Activated T-cell treated with anti-CD3 and anti-CD28 coated beads, Interleukin-2, amount 50 U/mL, for 4 hours (primary cell): ENCODE data around the gene GPR37. TPM values are rescaled to one million over a fixed set of nuclear protein-coding genes. Genes with fewer than 3 reads are reported as not detected.

Experiments
- ATAC-seq, 2 donors: fragments of 200-7000 bp; cut with Tn5 transposase; one replicate each; pipeline ENCODE4 v1.10.0; 2021
- DNase-seq: peaks from one replicate; pipeline ENCODE4 v3.0.0-alpha.2; 2020
- H3K27me3 Mint-ChIP-seq: one replicate; pipeline ENCODE4 v1.8.0; 2021; ENCODE audit warnings: low read depth, mixed read lengths
- H3K36me3 Mint-ChIP-seq: one replicate; pipeline ENCODE4 v1.8.0; 2022; ENCODE audit warnings: mixed read lengths; ENCODE audit not compliant: insufficient read depth
- H3K4me1 Mint-ChIP-seq: one replicate; pipeline ENCODE4 v1.8.0; 2021; ENCODE audit warnings: low read depth, mixed read lengths
- H3K4me3 Mint-ChIP-seq: one replicate; pipeline ENCODE4 v1.8.0; 2021; ENCODE audit warnings: mild to moderate bottlenecking, moderate library complexity, mixed read lengths
- H3K9me3 Mint-ChIP-seq: one replicate; pipeline ENCODE4 v1.8.0; 2021; ENCODE audit warnings: mixed read lengths
- total RNA-seq, 3 donors: library from RNA; stranded (reverse); gene quantifications; one replicate each; pipeline ENCODE4 v1.2.1, GENCODE V29; 2021

GPR37 gene
- total RNA-seq, 3 donors from 2014 or later, result not detected

DNA sequence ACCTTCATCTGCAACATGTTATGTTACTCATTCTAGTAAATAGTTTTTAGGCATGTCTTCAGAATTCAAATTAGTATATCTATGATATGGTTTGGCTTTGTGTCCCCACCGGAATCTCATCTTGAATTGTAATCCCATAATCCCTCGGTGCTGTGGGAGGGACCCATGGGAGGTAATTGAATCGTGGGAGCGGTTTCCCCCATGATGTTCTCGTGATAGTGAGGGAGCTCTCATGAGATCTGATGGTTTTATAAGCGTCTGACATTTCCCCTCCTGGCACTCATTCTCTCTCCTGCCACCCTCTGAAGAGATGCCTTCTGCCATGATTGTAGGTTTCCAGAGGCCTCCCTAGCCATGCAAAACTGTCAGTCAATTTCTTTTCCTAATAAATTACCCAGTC lies 20.4 kb upstream of the GPR37 start:
- peaks cover 9% of the 10 kb centered on the region for H3K27me3 Mint-ChIP-seq

DNA sequence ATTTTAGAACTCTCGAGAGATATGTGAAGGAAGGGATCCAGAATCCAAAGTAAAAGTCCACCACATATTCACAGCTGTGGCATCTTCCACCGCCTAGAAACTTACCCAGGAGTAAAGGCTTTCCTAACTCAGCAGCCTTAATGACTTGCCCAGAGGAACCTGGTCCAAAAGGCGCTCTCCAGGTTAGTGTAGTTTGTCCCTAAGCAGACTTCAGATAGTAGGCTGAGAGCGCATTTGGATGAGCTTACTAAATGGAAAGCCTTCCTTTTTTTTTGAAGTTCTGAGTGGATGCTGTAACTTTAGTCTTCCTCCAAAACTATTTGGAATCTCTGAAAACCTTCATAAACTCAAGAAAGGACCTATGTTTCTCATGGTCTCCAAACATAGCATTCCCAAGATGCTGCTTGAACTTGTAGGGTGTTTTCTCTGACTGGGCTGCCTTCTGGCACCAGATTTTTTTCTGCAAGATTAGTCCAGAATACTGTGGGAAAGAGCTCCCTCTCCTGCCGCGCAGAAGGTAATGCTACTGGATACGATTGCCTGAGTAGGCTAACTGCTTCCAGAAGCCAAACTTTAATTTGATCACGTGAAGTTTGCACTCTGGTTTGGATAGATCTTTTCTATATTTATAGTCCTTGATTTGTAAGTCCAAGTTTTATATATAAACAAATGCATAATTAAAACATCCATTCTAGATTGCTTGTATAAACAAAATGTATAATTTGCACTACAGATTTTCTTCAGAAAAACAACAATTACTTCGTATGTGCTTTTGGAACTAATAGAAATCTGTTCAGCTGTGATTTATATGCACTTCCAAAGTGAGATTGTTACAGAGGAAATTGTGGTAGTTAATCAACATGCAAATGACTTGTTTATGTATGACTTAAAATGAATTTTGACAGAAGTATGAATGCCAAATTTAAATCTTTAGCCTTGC lies 19.6 kb upstream of the GPR37 start:
- ATAC-seq, result no peak
- Mint-ChIP-seq H3K4me3 (no peak overlapping the region), H3K4me1 (no peaks in the 10 kb centered on the region), H3K27me3 (peaks cover 9% of the 10 kb centered on the region), H3K36me3 (no peaks in the 10 kb centered on the region), H3K9me3 (no peaks in the 10 kb centered on the region)
- no peak for DNase-seq

More for the DNA sequence above, 20.4 kb upstream of the GPR37 start:
- no peak overlapping the region for H3K4me3 Mint-ChIP-seq
- ATAC-seq (no peak), DNase-seq (no peak)
- H3K4me1 Mint-ChIP-seq, result no peaks in the 10 kb centered on the region
- no peaks in the 10 kb centered on the region for H3K9me3 Mint-ChIP-seq
- H3K36me3 Mint-ChIP-seq, result no peaks in the 10 kb centered on the region

DNA sequence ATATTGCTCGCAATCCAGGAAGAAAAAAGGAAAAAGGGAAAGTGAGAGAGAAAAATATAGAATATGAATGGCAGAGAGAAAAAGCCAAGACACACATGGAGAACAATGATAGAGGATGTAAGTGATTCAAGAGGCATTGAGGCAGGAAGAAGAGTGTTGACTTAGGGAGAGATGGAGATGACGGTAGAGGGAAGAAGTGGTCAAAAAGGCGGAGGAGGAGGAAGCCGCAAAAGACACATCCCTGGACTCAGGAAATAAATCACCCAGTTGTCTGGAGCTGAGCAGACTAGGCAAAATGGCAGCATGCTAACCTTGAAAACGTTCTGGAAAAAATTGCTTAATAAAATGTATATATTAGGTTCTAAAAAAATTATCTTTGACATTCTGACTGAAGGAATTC lies 17.7 kb upstream of the GPR37 start:
- Mint-ChIP-seq H3K27me3 (peaks cover 5% of the 10 kb centered on the region), H3K36me3 (no peaks in the 10 kb centered on the region), H3K4me1 (no peaks in the 10 kb centered on the region), H3K9me3 (no peaks in the 10 kb centered on the region), H3K4me3 (no peak overlapping the region)
- DNase-seq (no peak), ATAC-seq (no peak)

DNA sequence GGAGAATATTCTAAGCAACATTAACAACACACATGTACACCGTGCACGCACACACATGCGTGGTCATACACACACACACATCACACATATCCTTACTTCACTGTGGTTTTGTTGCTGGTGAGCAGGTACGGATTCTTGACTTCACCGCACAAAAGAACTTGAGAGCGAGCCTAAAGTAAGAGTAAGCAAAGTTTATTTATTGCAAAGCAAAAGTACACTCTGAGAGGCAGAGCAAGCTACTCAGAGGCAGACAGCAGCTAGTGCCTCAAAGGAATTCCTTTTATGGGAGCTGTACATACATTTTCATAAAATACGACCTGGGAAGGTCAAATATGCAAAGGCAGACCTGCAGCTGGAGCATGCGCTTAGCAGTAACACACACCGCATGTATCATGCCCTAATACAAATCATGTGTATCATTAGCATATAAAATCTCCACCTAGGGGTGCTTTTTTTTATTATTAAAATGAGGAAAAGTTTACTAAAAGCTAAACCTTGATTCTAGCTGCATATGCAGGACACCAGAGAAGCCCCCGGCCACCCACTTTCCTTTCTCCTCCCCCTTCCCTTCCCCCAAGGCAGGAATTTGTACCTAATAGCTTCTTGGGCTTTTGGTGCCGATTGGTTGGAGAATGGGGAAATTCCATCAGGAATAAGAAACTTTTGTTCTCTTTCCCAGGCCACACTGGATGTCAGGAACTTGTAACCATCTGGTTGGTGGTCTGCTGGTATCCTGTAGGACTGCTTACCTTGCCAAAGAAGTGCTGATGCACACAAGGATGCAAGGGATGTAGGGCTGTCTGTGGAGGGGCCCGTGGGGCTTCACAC lies 16.5 kb upstream of the GPR37 start:
- peaks cover 8% of the 10 kb centered on the region for H3K27me3 Mint-ChIP-seq
- no peak for ATAC-seq
- H3K36me3 Mint-ChIP-seq, result no peaks in the 10 kb centered on the region
- no peaks in the 10 kb centered on the region for H3K9me3 Mint-ChIP-seq
- no peak overlapping the region for H3K4me3 Mint-ChIP-seq
- no peaks in the 10 kb centered on the region for H3K4me1 Mint-ChIP-seq
- no peak for DNase-seq

DNA sequence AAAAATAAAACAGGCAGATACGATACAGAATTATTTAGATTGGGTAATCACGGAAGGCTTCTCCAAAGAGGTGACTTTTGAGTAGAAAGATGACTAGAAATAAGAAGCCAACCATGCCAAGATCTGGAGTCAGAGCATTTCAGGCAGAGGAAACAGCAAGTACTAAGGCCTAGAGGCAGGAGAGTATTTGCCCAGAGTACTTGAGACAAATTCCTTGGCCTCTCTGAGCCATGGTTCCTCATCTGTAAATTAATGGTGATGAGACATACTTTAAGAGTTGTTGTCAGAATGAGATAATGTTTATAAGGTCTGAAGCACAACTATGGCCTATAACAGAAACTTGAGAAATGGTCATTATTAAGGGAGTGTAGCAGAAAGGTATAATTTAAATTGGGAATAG lies 15.8 kb upstream of the GPR37 start:
- Mint-ChIP-seq H3K9me3 (no peaks in the 10 kb centered on the region), H3K4me1 (no peaks in the 10 kb centered on the region), H3K4me3 (no peak overlapping the region), H3K36me3 (no peaks in the 10 kb centered on the region), H3K27me3 (peaks cover 7% of the 10 kb centered on the region)
- DNase-seq (no peak), ATAC-seq (no peak)

DNA sequence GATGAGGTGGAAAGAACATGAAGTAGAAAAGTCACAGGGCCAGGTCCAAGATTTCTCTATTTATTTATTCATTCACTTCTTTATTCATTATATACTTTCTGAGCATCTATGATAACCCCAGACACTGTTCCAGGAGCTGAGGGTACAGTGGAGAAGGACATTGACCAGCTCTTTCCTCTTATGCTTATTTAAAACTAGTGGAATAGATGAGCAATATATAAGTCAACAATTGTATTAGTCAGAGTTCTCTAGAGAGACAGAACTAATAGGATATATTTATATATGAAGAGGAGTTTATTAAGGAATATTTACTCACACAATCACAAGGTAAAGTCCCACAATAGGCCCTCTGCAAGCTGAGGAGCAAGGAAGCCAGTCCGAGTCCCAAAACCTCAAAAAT lies 15.0 kb upstream of the GPR37 start:
- ATAC-seq (no peak), DNase-seq (no peak)
- no peaks in the 10 kb centered on the region for H3K4me1 Mint-ChIP-seq
- no peak overlapping the region for H3K4me3 Mint-ChIP-seq
- peaks cover 7% of the 10 kb centered on the region for H3K27me3 Mint-ChIP-seq
- no peaks in the 10 kb centered on the region for H3K36me3 Mint-ChIP-seq
- no peaks in the 10 kb centered on the region for H3K9me3 Mint-ChIP-seq

DNA sequence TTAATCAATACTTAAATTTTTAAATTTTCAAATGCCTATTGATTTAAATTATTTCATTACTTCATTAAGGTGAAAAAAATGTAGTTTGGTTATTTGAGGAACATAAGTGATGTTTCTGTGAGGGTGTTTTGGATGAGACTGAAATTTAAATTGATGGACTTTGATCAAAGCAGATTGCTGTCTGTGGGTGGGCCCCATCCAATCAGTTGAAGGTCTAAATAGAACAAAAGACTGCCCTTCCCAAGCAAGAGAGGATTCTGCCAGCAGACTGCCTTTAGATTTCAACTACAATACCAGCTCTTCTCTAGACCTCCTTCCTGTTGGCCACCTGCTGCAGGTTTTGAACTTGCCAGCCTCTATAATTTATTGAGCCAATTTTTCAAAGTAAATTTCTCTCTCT lies 14.5 kb upstream of the GPR37 start:
- no peaks in the 10 kb centered on the region for H3K9me3 Mint-ChIP-seq
- ATAC-seq, result no peak

DNA sequence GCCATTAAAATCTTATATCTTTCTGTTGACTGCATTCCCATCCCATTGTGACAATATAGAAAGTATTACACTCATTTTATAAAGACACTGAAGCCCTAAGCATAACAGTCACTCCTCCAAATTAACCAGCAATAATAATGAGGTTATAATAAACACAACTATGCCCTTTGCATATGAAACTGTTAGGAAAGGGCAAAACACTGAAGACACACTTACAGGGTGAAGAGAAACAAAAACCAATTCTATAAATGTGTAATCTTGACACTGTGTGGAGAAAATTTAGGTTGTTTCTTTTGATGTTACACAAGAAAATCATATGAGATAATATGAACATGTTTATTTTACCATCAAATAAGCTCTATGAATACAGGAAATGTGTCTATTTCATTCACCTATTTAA lies 14.0 kb upstream of the GPR37 start:
- ATAC-seq (no peak), DNase-seq (no peak)
- Mint-ChIP-seq H3K4me1 (no peaks in the 10 kb centered on the region), H3K27me3 (peaks cover 7% of the 10 kb centered on the region), H3K9me3 (no peaks in the 10 kb centered on the region), H3K4me3 (no peak overlapping the region), H3K36me3 (no peaks in the 10 kb centered on the region)

More for the DNA sequence above, 14.5 kb upstream of the GPR37 start:
- no peak for DNase-seq
- no peaks in the 10 kb centered on the region for H3K36me3 Mint-ChIP-seq
- no peak overlapping the region for H3K4me3 Mint-ChIP-seq
- no peaks in the 10 kb centered on the region for H3K4me1 Mint-ChIP-seq
- H3K27me3 Mint-ChIP-seq, result peaks cover 7% of the 10 kb centered on the region

DNA sequence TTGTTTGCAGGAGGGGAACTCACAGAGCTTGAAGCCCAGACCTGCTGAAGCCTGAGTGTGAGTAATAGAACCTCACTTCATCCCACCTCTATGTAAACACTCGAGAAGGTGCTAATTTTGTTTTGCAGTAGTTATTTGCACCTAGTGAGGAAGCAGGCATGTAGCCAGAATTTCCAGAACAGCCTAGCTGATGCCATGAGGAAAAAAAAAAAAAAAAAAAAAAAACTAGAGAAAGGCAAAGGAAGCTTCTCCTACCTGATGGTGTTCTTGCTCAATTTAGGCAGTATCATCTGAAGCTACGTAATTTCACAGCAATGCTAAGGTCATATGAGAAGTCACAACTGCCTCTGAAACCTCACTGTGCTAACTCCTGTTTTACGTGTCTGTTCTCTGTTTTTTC lies 13.6 kb upstream of the GPR37 start:
- ATAC-seq (no peak), DNase-seq (no peak)
- Mint-ChIP-seq H3K36me3 (no peaks in the 10 kb centered on the region), H3K4me1 (no peaks in the 10 kb centered on the region), H3K27me3 (peaks cover 8% of the 10 kb centered on the region), H3K4me3 (no peak overlapping the region), H3K9me3 (no peaks in the 10 kb centered on the region)

DNA sequence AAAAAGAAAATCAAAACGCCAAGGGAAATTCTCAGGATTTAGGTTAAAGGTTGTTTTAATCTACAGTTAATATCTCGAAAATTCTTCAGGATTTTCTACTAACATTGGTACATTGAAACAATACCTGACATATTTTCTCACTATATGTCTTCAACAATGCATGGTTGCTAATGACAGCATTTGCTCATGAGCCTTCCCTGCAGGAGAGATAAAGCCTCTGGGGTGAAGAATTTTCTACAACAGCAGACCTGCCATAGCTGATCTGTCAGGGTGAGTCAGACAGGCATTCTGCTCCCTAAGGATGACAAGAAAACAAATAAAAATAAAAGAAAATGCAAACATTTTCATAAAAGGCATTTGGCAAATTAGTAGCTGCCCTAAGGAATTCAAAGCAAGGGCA lies 11.7 kb upstream of the GPR37 start:
- Mint-ChIP-seq H3K27me3 (peaks cover 12% of the 10 kb centered on the region), H3K36me3 (no peaks in the 10 kb centered on the region), H3K4me3 (no peak overlapping the region), H3K4me1 (no peaks in the 10 kb centered on the region), H3K9me3 (no peaks in the 10 kb centered on the region)
- ATAC-seq (no peak), DNase-seq (no peak)

DNA sequence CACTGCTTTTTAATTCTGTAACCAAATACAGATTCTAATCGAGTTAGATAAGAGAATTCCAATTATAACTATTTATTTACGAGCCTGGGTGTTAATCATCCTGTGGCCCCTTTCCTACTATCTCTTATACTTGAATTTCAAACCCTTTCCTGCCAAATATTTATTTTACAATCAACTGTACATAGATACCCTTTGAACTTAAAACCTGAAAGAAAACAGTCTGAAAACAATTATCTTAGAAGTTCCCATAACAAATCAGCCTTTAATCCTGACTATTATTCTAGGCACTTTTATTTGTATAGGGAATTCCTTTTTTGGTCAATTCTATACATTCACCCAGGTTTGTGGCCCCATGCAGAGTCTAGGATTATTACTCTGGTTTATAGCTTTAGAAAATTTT lies 10.6 kb upstream of the GPR37 start:
- Mint-ChIP-seq H3K9me3 (no peaks in the 10 kb centered on the region), H3K4me3 (no peak overlapping the region), H3K36me3 (no peaks in the 10 kb centered on the region), H3K4me1 (no peaks in the 10 kb centered on the region), H3K27me3 (peaks cover 12% of the 10 kb centered on the region)
- no peak for ATAC-seq
- DNase-seq, result no peak

DNA sequence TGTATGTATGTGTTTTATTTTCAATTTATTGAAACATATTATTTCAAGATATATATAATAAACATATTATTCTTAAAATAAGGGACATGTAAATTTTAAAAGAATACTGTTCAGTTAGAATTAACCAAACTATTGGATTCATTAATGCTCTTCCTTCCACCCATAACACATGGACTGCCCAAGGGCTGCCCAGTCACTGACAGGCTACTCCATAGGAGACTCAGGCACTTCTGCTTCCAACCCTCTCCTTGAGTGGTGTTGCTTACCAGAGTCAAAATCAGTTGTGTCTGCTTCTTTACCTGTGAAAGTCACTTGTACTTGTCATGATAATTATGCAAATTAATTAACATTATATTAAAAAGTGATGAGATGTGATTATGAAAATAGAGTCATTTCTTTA lies 9.8 kb upstream of the GPR37 start:
- no peaks in the 10 kb centered on the region for H3K36me3 Mint-ChIP-seq
- DNase-seq (no peak), ATAC-seq (no peak)
- no peak overlapping the region for H3K4me3 Mint-ChIP-seq
- H3K9me3 Mint-ChIP-seq, result no peaks in the 10 kb centered on the region
- peaks cover 12% of the 10 kb centered on the region for H3K27me3 Mint-ChIP-seq
- no peaks in the 10 kb centered on the region for H3K4me1 Mint-ChIP-seq

DNA sequence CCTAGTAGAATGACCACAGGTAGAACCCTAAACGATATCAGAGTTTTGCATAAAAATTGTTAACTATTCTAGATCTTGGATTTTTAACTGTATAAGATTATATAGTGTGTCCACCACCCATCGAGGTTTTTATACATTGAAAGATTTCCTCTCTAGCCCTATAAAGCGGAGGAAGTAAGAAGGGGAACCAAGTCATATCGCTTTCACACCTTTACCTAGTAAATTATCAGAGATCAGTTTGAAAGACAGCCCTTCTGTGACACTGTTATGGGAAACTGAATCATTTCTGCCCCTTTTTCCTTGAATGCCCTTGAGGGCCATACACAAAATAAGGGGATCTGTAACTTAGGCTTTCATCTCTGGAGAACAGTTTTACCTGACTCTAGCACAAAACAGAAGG lies 8.3 kb upstream of the GPR37 start:
- ATAC-seq (no peak), DNase-seq (no peak)
- peaks cover 12% of the 10 kb centered on the region for H3K27me3 Mint-ChIP-seq
- no peaks in the 10 kb centered on the region for H3K36me3 Mint-ChIP-seq
- no peaks in the 10 kb centered on the region for H3K4me1 Mint-ChIP-seq
- H3K4me3 Mint-ChIP-seq, result no peak overlapping the region
- no peaks in the 10 kb centered on the region for H3K9me3 Mint-ChIP-seq

DNA sequence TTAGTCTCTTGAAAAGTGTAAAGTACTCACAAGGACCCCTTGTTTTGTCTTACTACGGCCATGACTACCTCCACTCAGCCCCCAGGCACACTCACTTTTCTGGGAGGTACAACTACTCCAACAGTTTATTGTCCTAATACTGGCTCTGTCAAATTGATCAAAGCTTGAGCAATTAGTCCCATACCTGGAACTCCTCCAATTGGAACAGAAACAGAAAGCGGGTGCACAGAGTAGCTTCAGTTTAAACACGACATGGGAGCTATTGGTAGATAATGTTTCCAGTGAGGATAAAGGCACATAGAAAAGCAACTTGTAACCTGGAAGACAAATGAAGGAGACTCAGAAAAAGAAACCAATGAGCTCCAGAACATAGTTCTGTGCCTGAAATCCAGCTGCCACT lies 7.7 kb upstream of the GPR37 start:
- H3K4me1 Mint-ChIP-seq, result no peaks in the 10 kb centered on the region
- DNase-seq (no peak), ATAC-seq (no peak)
- H3K4me3 Mint-ChIP-seq, result no peak overlapping the region
- peaks cover 12% of the 10 kb centered on the region for H3K27me3 Mint-ChIP-seq
- no peaks in the 10 kb centered on the region for H3K9me3 Mint-ChIP-seq
- no peaks in the 10 kb centered on the region for H3K36me3 Mint-ChIP-seq

DNA sequence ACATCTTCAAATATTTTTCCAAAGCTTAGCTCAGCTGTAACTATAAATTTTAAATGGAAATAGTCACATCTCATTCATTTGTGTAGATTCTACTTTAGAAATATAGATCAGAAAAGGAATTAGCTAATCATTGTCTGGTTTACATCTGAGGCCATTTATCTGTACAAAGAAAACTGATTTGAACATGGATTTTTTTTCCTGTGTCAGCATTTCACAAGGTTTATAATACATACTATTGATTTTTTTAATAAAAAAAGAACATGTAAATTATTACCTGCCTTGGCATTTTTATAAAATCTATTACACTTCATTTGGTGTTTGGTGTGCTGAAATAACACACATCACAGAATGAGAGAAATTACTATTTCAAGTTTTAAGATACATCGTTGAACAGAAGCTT lies 3.5 kb upstream of the GPR37 start:
- Mint-ChIP-seq H3K4me3 (no peak overlapping the region), H3K27me3 (peaks cover 33% of the 10 kb centered on the region)
- ATAC-seq, result no peak

More for the DNA sequence above, 3.5 kb upstream of the GPR37 start:
- DNase-seq, result no peak
- H3K36me3 Mint-ChIP-seq, result no peaks in the 10 kb centered on the region
- H3K9me3 Mint-ChIP-seq, result no peaks in the 10 kb centered on the region
- H3K4me1 Mint-ChIP-seq, result peaks cover 10% of the 10 kb centered on the region
